HG02981 (cell line): Measurements from ENCODE around the gene SELENOM.

Experiments
- ATAC-seq: cut with Tn5 transposase; IDR thresholded peaks from one replicate; pipeline ENCODE4 v1.9.1; 2021; ENCODE audit warnings: mild to moderate bottlenecking, moderate library complexity; ENCODE audit not compliant: unreplicated experiment

Gene SELENOM, protein sequence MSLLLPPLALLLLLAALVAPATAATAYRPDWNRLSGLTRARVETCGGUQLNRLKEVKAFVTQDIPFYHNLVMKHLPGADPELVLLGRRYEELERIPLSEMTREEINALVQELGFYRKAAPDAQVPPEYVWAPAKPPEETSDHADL

DNA sequence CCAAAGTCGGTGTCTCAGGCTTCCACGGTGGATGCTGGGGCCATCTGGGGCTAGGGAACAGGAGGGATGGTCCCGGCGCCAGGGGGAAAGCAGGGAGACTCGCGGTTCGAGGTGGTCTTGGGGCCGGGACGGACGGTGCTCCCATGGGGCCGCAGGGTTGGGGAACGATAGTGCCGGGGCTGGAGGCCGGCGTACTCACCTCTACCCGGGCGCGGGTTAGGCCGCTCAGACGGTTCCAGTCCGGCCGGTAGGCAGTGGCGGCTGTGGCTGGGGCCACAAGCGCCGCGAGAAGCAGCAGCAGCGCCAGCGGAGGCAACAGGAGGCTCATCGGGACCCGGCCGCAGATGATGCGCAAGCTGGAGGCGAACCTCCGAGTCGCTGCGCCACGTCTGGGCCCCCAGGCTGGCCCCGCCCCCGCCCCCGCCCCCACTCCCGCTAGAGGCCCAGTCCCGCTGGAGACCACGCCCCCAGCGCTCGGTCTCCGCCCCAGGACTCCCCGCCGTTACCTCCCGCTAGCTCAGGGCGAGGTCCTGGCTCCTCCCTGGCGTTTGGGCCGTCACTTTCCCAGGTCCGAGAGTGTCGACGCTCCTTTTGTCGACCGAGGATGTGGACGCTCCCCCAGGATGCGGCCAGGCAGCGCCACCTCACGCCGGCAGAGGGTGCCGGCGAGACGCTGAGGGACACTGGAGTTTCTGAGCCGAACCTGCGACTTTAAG, at the start of gene SELENOM:
TSS of gene SELENOM (minus strand) at position 391 of the 716 bp plus-strand sequence. CDS start at position 328, 63 bp downstream.
- peak; percentile 85 for ATAC-seq

DNA sequence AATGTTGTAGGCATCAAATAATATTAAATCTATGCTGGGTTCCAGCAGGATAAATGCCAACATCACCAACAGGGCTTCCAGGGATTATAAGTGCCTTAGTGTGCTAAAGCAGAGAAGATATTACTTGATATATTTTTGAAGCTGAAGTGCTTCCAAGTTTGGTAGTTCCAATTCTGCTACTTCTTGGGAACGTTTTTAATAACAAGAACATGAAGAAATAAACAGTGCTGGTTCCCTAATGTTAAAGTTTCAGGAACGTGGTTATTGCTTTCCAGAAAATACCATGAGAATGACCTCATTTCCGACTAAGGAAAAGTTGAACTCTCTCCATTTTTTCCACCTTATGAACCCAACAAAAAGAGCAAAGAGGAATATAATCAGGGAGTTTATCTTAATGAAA, 48.1 kb upstream of the SELENOM start:
- ATAC-seq: no peak

DNA sequence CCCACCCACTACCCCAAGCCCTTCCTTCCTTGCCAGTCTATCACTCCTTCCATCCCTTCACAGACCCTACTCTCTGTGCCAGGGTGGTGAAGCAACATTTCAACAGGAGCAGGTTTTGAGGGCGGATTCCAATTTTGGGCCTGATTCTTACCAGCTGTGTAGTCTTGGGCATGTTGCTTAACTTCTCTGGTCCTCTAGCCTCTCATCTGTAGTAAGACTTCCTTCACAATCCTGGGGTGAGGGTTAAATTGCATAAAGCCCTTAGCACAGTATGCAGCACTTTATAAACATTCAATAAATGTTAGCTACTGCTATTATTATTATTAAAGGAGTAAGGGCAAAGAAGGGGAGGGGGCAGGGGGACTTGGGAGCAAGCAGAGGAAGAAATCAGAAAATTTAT, 47.6 kb upstream of the SELENOM start:
- ATAC-seq: no peak

DNA sequence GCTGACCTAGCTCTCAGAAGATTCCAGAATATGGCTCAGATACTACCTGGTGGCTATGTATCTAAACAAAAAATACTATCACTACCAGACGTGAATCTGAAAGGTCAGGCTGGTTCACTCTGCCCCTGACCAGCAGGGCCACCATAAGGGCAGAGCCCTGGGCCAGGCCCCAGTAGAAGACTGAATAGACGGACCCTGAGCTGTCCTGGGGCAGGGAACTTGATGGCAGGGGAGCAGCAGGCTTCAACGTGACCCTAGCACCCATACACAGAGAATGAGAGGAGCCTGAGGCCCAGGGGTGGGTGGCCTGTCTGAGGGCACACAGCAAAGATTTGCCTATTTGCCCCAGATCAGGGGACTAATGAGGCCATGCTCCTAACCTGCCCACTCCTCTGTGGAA, 46.0 kb upstream of the SELENOM start:
- no peak for ATAC-seq

DNA sequence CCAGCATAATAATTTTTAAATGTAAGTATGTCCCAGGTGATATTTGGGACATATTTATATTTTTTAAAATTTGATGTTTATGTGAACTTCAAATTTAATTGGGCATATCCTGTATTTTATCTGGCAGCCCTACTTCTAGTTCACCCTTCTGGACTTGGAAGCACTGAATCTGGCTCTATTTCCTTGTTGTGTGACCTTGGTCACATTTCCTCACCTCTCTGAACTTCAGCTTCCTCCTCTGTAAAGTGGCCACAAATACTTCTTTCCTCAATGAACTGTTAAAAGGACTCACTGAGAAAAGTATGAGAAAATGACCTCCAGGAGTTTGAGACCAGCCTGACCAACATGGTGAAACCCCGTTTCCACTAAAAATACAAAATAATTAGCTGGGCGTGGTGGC, 44.5 kb upstream of the SELENOM start:
- no peak for ATAC-seq

DNA sequence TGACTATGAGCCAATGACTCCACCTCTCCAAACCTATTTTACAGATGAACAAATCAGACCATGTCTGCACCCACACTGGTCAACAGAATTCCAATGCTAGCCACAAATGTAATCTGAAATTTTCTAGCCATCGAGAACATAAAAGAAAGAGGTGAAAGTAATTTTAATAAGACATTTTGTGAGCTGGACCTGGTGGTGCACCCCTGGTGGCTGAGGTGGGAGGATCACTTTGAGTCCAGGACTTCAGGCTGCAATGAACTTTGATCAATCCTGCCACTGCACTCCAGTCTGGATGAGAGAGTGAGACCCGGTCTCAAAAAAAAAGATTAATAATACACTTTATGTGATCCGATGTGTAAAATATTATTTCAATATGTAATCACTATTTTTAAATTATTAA, 43.2 kb upstream of the SELENOM start:
- no peak for ATAC-seq

DNA sequence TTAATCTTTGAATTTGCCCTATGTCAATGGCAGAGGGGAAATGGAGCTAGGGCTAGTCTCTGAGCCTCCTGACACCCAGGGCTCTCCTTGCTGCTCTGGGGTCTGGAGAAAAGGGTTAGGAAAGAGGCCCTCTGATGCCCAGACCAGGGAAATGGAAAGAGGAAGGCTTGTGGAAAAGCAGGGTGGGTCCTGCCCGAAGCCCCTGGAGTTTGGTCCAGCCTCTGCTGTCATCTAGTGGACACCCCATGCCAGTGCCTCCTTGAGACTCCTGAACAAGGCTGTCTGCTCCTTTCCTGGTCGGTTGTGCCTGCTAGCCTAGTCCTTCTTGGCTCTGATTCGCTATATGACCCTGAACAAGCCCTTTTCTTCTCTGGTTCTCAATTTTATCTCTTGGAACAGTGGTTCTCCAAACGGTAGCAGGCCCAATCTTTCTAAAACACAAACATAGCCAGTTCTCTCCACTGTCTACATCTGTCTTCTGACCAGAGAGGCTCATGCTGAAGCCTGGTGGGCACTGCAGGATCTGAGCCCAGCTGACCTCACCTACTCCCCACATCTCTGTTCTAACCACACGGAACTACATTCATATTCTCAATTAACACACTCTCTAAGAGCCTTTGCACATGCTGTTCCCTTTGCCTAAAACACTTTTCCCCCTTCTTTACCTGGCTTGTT, 41.7 kb upstream of the SELENOM start:
- ATAC-seq: no peak

DNA sequence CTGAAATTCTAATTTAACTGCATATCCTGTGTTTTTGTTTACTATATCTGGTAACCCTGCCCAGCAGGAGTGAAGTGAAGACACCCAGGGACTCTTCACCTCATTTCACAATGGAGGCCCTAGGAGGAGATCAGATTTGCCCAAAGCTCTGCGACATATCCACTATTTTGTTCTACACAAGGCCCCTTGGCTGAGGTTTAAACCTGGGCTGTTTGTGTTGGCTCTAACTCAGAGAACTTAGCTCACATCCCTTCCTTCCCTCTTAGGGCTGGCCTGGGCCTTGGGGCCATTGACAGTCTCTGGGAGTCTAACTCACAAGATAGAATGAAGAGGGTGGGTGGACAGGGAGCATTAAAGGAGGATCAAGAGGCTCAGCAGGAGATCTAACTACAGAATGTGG, 41.1 kb upstream of the SELENOM start:
- ATAC-seq: no peak

DNA sequence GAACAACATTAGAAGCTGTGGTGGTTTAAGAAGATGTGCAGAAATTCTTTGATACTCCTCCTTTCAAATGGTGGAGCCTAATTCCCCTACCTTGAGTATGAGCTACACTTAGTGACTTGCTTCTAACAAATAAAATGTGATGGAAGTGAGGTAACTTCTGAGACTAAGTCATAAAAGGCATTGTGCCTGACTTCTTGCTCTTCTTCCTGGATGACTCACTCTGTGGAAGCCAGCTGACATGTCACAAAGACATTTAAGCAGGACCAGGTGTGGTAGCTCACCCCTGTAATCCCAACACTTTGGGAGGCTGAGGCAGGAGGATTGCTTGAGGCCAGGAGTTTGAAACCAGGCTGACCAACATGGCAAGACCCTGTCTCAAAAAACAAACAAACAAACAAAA, 36.9 kb upstream of the SELENOM start:
- ATAC-seq: no peak

DNA sequence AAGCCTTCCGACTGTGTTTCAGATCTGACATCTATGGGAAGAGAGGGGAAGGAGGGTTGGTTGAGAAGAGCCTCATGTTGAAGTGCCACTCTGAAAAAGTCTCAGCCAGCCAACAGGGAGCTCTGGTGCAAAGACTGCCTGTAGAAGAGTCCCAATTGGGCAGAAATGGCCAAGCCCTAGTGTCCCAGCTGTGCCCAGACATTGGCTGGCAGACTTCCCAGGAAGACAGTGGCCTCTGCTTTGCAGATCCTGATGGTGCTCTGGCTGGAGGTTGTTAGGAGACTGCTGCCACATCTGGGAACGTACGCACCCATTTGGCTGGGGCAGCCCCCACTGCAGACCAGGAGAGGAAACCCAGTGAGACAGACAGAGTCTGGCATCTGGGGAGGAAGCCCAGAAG, 36.2 kb upstream of the SELENOM start:
- ATAC-seq: no peak

DNA sequence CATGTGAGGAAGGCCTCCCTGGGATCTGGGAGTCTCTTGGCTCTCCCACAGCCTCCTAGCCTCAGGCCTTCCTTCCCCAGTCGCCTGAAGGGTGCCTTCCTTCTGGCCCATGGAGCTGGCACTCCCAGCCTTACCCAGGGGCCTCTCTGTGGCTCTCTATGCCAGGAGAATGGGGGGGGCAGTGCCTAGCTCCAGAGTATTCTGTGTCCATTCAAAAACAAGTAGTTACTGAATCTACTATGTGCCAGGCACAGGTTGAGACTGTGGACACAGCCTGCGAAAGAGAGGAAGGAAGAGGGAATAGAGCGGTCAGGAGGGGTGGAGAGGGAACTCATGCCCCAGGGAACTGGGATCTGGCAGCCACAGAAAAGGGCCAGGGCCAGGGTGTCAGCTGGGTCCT, 35.7 kb upstream of the SELENOM start:
- ATAC-seq: no peak

DNA sequence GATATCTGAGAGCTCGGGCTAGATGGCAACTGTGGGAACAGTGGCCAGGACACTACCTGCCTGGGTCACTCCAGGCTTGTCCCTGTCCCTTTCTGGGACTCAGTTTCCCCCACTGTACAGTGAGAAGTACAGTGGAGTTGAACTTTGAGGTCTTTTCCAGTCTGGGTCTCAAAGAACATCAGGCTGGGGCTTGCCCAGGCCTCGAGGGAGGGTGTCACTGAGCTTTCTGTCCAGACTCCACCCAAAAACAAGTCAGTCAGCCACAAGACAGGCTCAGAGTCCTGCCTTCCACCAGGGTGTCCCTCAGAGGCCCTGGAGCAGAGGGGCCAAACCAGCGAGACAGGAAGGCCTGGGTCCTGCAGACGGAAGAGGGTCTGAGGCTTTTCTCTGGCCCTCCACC, 34.9 kb upstream of the SELENOM start:
- ATAC-seq: no peak

DNA sequence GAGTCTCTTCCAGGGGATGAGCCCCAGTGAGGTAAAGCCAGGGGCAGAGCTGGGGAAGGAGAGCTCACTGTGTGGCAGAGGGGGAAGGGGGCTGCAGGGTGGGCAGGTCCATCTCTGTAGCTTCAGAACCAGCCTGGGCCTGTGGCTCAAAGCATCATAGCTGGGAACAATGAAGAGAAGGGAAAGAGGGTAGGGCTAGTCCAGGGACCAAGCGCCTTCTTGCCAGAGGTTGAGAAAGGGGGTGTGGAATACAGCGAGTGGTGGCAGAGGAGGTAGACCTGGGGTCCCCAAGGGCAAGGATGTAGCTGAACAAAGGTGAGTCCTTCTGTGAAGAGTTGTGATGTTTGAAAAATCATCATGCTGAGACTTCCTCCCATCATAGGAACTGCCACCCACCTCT, 34.2 kb upstream of the SELENOM start:
- ATAC-seq: no peak

DNA sequence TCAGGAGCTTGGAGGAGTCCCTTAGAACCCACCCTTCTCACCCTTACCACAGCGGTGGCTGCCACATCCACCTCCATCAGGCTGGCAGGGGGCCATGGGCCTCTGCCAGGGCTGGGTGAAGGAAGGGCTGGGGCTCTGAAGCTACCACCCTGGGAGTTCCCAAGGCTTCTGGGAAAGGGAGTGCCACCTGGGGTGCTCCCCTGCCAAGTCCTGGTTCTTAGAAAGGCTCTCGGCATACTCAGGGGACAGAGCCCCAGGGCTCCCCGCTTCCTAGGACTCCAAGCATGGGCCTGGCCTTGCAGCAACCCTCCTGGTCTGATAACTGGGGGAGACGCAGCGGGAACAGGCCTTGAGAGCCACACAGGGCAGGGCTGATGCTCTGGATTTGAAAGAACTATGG, 33.4 kb upstream of the SELENOM start:
- no peak for ATAC-seq

DNA sequence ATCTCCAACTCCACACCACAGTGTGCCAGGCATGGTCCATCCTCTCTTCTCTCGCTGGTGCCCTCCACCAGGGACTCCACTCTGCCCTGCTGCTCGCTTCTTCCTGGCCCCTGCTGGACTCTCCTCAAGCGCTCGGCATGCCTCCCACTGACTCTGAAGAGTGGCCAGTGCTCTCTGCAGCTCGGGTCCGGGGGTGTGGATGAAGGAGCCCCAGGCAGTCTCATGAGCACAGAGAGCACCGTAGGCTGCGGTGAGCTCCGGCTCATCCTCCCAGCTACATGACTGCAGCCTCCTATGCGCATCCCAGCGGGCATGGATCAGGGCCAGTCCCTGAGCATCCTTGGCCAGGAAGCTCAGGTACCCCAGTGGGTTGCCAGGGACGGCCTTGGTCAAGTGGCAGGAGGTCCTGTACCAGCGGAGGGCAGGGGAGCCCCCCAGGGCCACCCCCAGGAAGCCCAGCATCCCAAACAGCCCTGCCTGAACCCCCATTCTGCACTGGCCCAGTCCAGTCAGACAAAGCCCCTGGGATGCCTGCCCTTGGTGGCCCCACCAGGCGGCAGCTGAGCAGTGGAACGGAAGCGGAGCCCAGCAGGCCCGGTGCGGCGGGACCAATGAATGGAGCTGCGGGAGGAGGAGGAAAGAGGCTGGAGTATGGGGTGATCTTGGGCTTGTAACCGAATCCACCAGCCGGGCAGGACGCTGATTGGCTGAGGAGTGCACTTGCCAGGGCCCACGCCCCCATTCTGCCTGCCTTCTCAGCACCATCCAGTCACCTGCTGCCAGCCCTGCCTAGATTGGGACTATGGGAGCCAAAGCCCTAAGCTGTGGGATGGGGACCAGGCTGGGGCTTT, 32.7 kb upstream of the SELENOM start, which contains the start of gene PLA2G3:
TSS of gene PLA2G3 (minus strand) at position 643 of the 851 bp plus-strand sequence. CDS start at position 489, 154 bp downstream.
- no peak for ATAC-seq

DNA sequence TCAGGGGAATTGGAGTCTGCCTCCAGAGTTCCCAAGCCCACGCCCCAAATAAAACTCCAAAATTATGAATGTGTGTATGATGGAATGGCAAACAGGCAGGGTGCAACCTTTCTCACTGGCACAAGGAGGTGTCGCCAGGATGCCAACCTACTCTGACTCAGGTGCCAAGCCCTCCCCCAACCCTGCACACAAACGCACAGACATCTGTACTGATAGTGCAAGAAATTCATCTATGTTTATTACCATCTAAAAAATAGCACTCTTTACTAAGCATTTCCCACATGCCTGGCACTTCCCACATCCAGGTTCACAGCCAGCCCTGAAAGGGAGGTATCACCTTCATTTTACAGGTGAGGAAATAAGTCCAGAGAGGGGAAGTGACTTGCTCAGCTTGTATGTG, 31.7 kb upstream of the SELENOM start:
- no peak for ATAC-seq

DNA sequence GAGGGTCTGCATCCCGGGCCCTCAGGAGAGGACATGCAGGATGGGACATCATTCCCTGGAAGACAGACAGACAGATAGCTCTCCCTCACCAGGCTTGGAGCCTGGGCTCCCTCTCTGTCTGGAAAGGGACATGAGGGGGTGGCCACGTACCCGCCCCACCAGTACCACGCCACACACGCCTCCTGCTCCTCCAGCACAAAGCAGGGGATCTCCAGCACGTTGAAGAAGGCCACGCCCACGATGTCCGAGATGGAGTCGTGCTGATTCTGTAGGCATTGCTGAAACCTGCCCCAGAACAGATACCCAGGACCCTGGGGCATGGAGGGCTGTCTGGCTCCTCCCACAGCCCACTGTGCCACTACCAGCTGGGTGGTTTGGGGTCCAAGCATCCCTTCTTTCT, 30.8 kb upstream of the SELENOM start:
- ATAC-seq: no peak

DNA sequence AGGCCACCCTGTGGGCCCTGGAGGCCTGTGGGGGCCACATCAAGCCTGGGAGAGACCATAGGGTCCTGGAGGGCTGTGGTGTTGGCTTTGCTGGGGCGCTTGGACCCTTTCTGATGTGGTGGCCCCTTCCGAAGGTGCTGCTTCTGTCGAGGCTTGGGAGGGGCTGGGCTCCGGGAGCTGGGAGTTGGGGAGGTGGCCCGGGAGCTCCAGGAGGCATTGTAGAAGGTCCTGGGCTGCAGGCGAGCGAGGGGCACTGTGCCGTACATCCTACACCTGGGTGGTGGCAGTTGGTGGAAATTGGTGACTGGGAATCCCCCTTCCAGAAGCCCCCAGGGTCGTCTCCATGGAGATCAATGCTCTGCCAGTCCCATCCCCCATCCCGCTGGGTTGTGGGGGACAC, 30.4 kb upstream of the SELENOM start:
- ATAC-seq: no peak

DNA sequence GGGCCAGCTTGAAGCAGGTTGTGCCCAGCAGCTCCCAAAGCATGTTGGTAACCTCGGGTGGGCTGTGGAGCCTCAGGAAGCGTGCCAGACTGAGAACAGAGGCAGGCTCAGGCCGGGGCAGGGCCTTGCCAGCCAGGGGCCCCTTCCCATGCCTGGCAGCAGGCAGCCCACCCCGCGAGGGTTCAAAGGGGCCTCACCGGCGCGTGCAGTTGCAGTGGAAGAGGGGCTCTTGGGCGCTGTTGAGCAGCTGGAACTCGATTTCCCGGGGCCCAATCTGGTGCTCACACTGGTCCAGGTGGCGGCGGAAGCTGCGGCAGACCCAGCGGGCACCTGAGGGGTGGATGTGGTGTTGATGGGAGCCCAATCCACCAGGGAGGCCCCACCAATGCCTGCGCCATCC, 29.3 kb upstream of the SELENOM start:
- ATAC-seq: no peak

DNA sequence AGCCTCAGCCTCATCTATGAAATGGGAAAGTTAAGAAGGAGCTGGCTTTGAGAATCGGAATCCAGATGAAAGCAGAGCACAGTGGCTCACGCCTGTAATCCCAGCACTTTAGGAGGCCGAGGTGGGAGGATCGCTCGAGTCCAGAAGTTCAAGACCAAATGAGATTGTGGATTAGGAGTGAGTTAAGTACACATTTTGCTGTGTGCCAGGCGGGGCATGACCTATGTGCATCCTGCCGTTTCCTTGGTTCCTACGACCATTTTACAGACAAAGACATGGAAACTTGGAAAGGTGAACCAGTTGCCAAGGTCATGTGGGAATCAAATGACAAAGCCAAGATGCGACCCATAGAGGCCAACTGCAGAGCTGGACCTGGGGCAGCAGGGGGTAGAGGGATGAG, 28.8 kb upstream of the SELENOM start:
- no peak for ATAC-seq

DNA sequence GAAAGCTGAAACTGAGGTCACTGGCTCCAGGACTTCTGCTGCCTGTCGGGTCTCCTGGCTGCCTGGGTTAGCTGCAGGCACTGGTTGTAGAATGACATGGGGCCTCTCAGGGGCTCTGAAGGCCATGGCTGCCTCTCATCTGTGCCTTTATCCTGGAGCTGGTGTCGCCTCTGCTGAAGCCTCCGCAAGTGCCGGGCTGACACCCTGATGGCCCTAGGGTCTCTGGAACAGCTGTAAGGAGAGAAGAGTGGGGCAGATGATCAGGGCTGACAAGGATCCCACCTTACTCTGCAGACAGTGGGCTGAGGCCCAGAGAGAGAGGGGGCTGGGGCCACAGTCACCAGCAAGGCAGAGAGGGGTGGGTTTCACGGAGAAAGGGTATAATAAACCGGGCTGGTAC, 28.3 kb upstream of the SELENOM start:
- no peak for ATAC-seq
